Cardiac fibroblast (primary cell): ENCODE measurements around the gene PC.

Source experiments
- DNase-seq, 2 donors: peaks; one replicate each; pipeline versions ENCODE4 v3.0.0 to v3.0.0-alpha.2; 2010; ENCODE audit warnings: low read depth in 2 of 2
- H3K4me3 ChIP-seq, 2 donors: replicated peaks in 1 of 2; 1 replicate in 1 of 2; 2 replicates in 1 of 2; pipeline ENCODE4 v1.5.1; 2011; ENCODE audit warnings: low read depth in 2 of 2, low read length in 2 of 2, mild to moderate bottlenecking in 2 of 2, moderate library complexity in 1 of 2
- TF ChIP-seq, protein P1 (sequence below): IDR thresholded peaks from one replicate; pipeline ENCODE4 v1.5.1; 2011; ENCODE audit warnings: low read depth, mild to moderate bottlenecking, low read length, inconsistent platforms

Gene PC

GRCh38 chr11:66866511-66866986 is 91.6 kb downstream of the PC start:
- no peak overlapping the region for H3K4me3 ChIP-seq
- TF ChIP-seq, protein P1, sequence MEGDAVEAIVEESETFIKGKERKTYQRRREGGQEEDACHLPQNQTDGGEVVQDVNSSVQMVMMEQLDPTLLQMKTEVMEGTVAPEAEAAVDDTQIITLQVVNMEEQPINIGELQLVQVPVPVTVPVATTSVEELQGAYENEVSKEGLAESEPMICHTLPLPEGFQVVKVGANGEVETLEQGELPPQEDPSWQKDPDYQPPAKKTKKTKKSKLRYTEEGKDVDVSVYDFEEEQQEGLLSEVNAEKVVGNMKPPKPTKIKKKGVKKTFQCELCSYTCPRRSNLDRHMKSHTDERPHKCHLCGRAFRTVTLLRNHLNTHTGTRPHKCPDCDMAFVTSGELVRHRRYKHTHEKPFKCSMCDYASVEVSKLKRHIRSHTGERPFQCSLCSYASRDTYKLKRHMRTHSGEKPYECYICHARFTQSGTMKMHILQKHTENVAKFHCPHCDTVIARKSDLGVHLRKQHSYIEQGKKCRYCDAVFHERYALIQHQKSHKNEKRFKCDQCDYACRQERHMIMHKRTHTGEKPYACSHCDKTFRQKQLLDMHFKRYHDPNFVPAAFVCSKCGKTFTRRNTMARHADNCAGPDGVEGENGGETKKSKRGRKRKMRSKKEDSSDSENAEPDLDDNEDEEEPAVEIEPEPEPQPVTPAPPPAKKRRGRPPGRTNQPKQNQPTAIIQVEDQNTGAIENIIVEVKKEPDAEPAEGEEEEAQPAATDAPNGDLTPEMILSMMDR: no peak
- no peak for DNase-seq

DNA sequence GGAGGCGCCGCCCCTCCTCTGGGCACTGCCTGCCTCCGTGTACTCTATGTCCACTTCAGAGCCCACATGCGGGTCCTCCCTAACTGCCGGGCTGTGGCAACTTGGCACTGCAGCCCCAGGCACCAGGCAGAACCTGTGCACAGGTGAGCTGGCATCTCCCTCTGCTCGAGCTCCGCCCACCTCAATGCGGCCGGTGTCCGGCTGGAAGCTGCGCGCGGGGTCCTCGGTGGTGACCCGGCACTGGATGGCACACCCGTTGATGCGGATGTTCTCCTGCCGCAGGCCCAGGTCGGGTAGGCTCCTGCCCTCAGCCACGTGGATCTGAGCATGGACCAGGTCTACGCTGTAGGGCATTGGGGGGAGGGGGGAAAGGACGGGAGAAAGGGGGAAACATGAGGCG is 92.2 kb downstream of the PC start:
- no peak for DNase-seq
- TF ChIP-seq, protein P1: no peak
- H3K4me3 ChIP-seq: no peak overlapping the region

DNA sequence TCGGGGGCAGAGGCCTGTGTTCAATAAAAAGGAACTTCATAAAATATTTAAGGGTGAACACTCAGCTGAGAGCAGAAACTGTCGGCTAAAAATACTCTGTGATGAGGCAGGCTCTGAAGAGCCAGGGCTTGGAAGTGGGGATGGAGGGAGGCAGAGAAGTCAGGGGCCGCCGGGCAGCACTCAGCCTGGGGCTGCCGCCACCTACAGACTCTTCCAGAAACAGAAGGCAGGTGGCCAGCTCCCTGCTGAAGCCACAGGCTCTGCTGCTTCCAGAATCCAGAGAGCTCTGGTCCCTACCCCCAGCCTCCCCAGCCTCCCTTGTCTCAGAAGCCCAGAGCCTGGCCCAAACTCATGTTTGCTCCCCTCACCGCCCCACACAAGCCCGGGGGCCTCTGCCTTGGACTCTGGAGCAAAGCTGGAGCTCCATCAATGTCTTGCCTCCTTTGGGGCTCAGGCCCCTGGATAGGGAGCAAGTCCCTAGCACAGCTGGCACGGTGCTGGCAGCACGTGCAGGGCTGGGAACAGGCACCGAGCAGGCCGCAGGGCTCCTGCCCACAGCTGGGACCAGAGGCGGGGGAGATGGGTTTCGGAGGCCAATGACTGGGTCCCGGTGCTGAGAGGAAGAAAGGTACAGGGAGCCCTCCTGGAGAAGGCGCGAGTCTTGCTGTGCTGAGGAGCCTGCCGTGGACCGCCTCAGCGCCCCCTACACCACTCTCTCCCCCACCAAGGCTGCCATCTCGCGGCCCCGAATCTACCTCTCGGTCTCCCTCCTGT is 93.1 kb downstream of the PC start:
- TF ChIP-seq, protein P1: no peak
- DNase-seq: no peak
- H3K4me3 ChIP-seq: no peak overlapping the region

DNA sequence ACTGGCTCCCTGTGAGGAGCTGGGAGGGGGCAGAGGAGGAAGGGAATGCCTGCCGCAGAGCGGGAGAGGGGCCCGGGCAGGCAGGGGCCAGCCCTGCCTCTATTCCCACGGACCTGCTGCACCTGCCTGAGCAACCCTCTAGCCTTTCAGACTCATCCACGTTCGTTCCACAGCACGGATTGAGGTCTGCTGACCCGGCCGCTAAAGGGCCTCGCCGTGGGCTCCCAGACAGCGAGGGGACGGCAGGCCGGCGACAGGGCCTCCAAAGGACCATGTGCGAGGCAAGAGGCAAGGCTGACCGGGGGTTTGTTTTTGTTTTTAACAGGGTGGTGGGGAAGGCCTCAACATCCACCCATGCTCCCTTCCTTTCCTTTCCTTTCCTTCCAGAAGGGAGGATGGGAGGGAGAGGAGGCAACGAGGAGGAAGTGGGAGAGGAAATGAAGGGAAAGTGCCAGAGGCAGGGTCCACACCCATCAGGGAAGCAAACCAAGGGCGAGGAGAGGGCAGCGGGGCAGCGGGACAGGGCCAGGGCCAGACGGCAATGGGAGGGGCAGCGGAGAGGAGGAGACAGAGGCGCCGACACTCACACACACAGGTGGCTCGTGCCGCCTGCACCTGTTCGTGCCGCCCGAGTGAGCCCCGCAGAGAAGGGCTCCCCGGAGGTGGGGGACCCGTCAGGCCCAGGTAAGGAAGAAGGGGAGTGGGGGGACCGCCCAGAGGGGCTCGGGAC is 93.8 kb downstream of the PC start:
- no peak overlapping the region for H3K4me3 ChIP-seq
- DNase-seq: no peak
- TF ChIP-seq, protein P1: no peak

DNA sequence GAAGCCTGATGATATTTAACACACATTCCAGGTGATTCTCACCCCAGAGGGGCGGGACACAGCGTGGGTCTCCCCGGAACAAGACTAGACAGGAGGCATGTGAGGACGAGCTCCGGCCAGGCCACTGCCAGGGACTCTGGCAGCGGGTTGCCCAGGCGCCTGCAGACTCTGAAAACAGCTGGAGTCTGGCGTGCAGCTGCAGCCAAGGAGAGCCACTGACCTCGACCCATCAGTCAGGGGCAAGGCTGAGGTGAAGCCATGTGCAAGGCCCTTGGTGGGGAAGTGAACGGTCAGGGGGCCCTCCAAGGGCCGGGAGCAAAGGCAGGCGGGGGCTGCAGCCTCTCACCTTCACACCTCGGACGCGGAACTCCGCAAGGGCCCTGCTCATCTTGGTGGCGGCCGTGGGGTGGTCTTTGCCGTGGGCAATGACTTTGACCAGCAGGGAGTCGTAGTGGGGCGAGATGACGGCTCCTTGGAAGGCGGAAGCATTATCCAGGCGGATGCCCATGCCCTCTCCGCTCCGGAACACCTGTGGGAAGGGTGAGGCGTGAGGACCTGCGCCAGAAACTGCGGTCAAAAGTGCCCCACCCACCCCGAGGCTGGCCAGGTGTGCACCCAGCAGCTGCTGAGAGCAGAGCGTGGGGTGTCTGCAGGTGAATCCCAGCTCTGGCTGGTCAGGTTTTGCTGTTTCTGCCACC is 94.6 kb downstream of the PC start:
- TF ChIP-seq, protein P1: no peak
- no peak for DNase-seq
- H3K4me3 ChIP-seq: no peak overlapping the region

DNA sequence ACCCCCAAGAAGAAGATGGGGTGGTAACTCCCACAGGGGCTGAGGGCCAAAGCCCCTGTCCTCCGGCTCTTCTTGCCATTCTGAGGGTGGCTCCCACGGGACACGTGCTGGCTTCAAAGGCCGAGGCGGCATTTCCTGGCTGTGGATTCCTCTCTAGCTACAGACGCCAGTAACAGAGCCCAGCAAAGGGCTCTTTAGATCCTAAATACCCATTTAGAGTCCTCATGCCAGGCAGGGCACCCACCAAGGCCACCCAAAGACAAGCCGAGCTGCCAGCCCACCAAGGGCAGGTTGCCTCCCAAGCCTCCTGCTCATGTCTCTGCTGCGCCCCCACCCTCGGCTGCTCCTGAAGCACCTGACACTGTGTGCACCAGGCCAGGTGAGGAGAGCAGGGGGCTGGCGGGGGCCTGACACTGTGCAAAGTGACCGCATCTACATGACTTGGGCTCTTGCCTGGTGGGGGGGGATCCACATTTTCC is 95.6 kb downstream of the PC start:
- TF ChIP-seq, protein P1: no peak
- no peak for DNase-seq
- no peak overlapping the region for H3K4me3 ChIP-seq
